H1 (cell line): Measurements from ENCODE around the gene LRRC74B. TPM values are rescaled to one million over a fixed set of nuclear protein-coding genes. Genes with fewer than 3 reads are reported as not detected.

ENCODE experiments used
- CTCF ChIA-PET: fragments of 300-600 bp; sonication (Branson Sonifier 250); formaldehyde crosslinking; loops from one replicate; lab custom pipeline; 2021; ENCODE audit not compliant: partially characterized antibody; lab: Charles Lee
- POLR2A ChIA-PET: fragments of 300-600 bp; sonication (Branson Sonifier 250); formaldehyde crosslinking; loops from one replicate; lab custom pipeline; 2021; ENCODE audit warnings: inconsistent platforms; ENCODE audit not compliant: partially characterized antibody; lab: Charles Lee
- DNase-seq, 2 experiments: peaks; one replicate each; pipeline versions ENCODE4 v3.0.0 to v3.0.0-alpha.2; 2010 to 2022; ENCODE audit warnings: low spot score in 2 of 2, low read depth in 1 of 2, mixed read lengths in 1 of 2
- FAIRE-seq: peaks from 2 replicates; lab custom pipeline; 2011; peaks lifted over from hg19 to GRCh38; lab: Jason Lieb, UNC
- H2AFZ ChIP-seq: 2 replicates; pipeline ENCODE4 v1.8.1; 2012; ENCODE audit warnings: low read length, inconsistent platforms
- H2AK5ac ChIP-seq: 2 replicates; pipeline ENCODE4 v1.6.1; 2013; ENCODE audit warnings: low read depth, low read length
- H2BK120ac ChIP-seq: replicated peaks from 2 replicates; pipeline ENCODE3; 2013; ENCODE audit warnings: low read depth, low read length, inconsistent platforms
- H2BK12ac ChIP-seq: 2 replicates; pipeline ENCODE4 v1.6.1; 2013; ENCODE audit warnings: low read depth, low read length
- H2BK15ac ChIP-seq: 2 replicates; pipeline ENCODE4 v1.6.1; 2013; ENCODE audit warnings: low read length
- H2BK20ac ChIP-seq: 2 replicates; pipeline ENCODE4 v1.6.1; 2013; ENCODE audit warnings: low read length
- H2BK5ac ChIP-seq: 2 replicates; pipeline ENCODE4 v1.6.1; 2013; ENCODE audit warnings: low read depth, low read length
- H3K14ac ChIP-seq: 2 replicates; pipeline ENCODE4 v1.6.1; 2013; ENCODE audit warnings: inconsistent platforms; ENCODE audit not compliant: insufficient read length
- H3K18ac ChIP-seq: 2 replicates; pipeline ENCODE4 v1.6.1; 2013; ENCODE audit warnings: low read length; ENCODE audit errors: extremely low read depth
- H3K23ac ChIP-seq: 2 replicates; pipeline ENCODE4 v1.6.1; 2013; ENCODE audit warnings: inconsistent platforms; ENCODE audit not compliant: insufficient read length
- H3K23me2 ChIP-seq: 2 replicates; pipeline ENCODE4 v1.6.1; 2013; ENCODE audit warnings: low read depth, low read length
- H3K27ac ChIP-seq: 2 replicates; pipeline ENCODE4 v1.6.1; 2011; ENCODE audit warnings: low read depth, low read length, inconsistent platforms
- H3K27me3 ChIP-seq, 4 experiments: replicated peaks in 1 of 4; 1 replicate in 1 of 4; 2 replicates in 3 of 4; pipeline versions ENCODE4 v1.6.1 to v1.8.1; 2011 to 2013; ENCODE audit warnings: low read length in 3 of 4, mild to moderate bottlenecking in 3 of 4, inconsistent platforms in 2 of 4, mixed read lengths in 2 of 4, moderate library complexity in 1 of 4; ENCODE audit not compliant: control insufficient read depth in 3 of 4, insufficient read depth in 3 of 4; ENCODE audit errors: extremely low read depth in 1 of 4
- H3K36me3 ChIP-seq, 4 experiments: 2 replicates each; pipeline versions ENCODE4 v1.6.1 to v1.8.1; 2011 to 2013; ENCODE audit warnings: mild to moderate bottlenecking in 4 of 4, low read length in 3 of 4, moderate library complexity in 2 of 4, control low read depth in 1 of 4, inconsistent platforms in 1 of 4; ENCODE audit not compliant: insufficient read depth in 4 of 4, control insufficient read depth in 2 of 4
- H3K4ac ChIP-seq: replicated peaks from 2 replicates; pipeline ENCODE3; 2013; ENCODE audit warnings: low read length, low read depth, mixed read lengths, inconsistent platforms; ENCODE audit not compliant: insufficient read length
- H3K4me1 ChIP-seq, 4 experiments: replicated peaks in 1 of 4; 1 replicate in 1 of 4; 2 replicates in 3 of 4; pipeline versions ENCODE4 v1.6.1 to v1.8.1; 2011 to 2013; ENCODE audit warnings: low read length in 3 of 4, inconsistent platforms in 2 of 4, mixed read lengths in 1 of 4; ENCODE audit not compliant: insufficient read depth in 4 of 4, control insufficient read depth in 3 of 4
- H3K4me2 ChIP-seq, 2 experiments: 2 replicates each; pipeline versions ENCODE4 v1.6.1 to v1.8.1; 2011 to 2013; ENCODE audit warnings: low read depth in 2 of 2, low read length in 2 of 2, control low read depth in 1 of 2, inconsistent platforms in 1 of 2, mild to moderate bottlenecking in 1 of 2; ENCODE audit not compliant: insufficient read depth in 1 of 2
- H3K4me3 ChIP-seq, 4 experiments: fragments of 200-600, 300-600 bp in 1 of 4; sonication (generic), shearing (Covaris generic), sonication (Bioruptor Twin) in 1 of 4; 2 replicates each; pipeline versions ENCODE4 v1.5.1 to v1.8.1; 2011 to 2016; ENCODE audit warnings: low read length in 4 of 4, low read depth in 3 of 4, control low read depth in 2 of 4, inconsistent platforms in 2 of 4, mild to moderate bottlenecking in 2 of 4, mixed read lengths in 1 of 4, moderate library complexity in 1 of 4; ENCODE audit not compliant: insufficient read depth in 2 of 4; ENCODE audit errors: extremely low read depth in 1 of 4
- H3K56ac ChIP-seq: replicated peaks from 2 replicates; pipeline ENCODE3; 2013; ENCODE audit warnings: low read depth, mild to moderate bottlenecking, mixed read lengths, low read length, inconsistent platforms; ENCODE audit not compliant: insufficient read length
- H3K79me1 ChIP-seq: 2 replicates; pipeline ENCODE4 v1.6.1; 2013; ENCODE audit warnings: low read depth, low read length, control low read depth
- H3K79me2 ChIP-seq, 2 experiments: 2 replicates each; pipeline versions ENCODE4 v1.6.1 to v1.8.1; 2012 to 2013; ENCODE audit warnings: low read length in 2 of 2, mild to moderate bottlenecking in 2 of 2, inconsistent platforms in 1 of 2; ENCODE audit not compliant: insufficient read depth in 2 of 2, control insufficient read depth in 1 of 2
- H3K9ac ChIP-seq, 4 experiments: replicated peaks in 1 of 4; 1 replicate in 1 of 4; 2 replicates in 3 of 4; pipeline versions ENCODE4 v1.6.1 to v1.8.1; 2011 to 2013; ENCODE audit warnings: low read depth in 3 of 4, low read length in 3 of 4, control low read depth in 2 of 4, mild to moderate bottlenecking in 2 of 4, moderate library complexity in 2 of 4, inconsistent platforms in 1 of 4; ENCODE audit errors: extremely low read depth in 1 of 4
- H3K9me3 ChIP-seq, 2 experiments: 2 replicates each; pipeline versions ENCODE4 v1.6.1 to v1.8.1; 2012 to 2013; ENCODE audit warnings: mild to moderate bottlenecking in 2 of 2, moderate library complexity in 2 of 2, control low read depth in 1 of 2, inconsistent platforms in 1 of 2, low read depth in 1 of 2, low read length in 1 of 2, mixed read lengths in 1 of 2; ENCODE audit not compliant: insufficient read depth in 2 of 2
- H4K20me1 ChIP-seq, 2 experiments: replicated peaks in 1 of 2; 2 replicates each; pipeline versions ENCODE3 to v1.8.1; 2011 to 2013; ENCODE audit warnings: inconsistent platforms in 2 of 2, low read length in 2 of 2, mild to moderate bottlenecking in 1 of 2; ENCODE audit not compliant: insufficient read depth in 2 of 2, control insufficient read depth in 1 of 2
- H4K5ac ChIP-seq: 2 replicates; pipeline ENCODE4 v1.6.1; 2013; ENCODE audit warnings: low read length, low read depth, mixed read lengths, inconsistent platforms; ENCODE audit not compliant: insufficient read length
- H4K8ac ChIP-seq: 2 replicates; pipeline ENCODE4 v1.8.0; 2013; ENCODE audit warnings: mild to moderate bottlenecking, moderate library complexity, low read length, inconsistent platforms; ENCODE audit not compliant: insufficient read depth; ENCODE audit errors: extremely low read depth
- H4K91ac ChIP-seq: replicated peaks from 2 replicates; pipeline ENCODE3; 2013; ENCODE audit warnings: low read length, mixed read lengths, inconsistent platforms; ENCODE audit not compliant: insufficient read length
- SUZ12 ChIP-seq: fragments of 200-600 bp; sonication (generic); IDR thresholded peaks from 2 replicates; pipeline ENCODE4 v1.6.1; 2012; ENCODE audit warnings: mild to moderate bottlenecking, inconsistent platforms, low read length, moderate library complexity, mixed read lengths
- WGBS, 2 experiments: shearing (Covaris generic) in 1 of 2; methylation state at CpG; one replicate each; pipeline versions ENCODE4 v1.1.6 to v1.1.7; 2013 to 2015; ENCODE audit warnings: low lambda C conversion rate in 2 of 2, mixed read lengths in 2 of 2, inconsistent platforms in 1 of 2, low coverage in 1 of 2, missing lambda C conversion rate in 1 of 2; ENCODE audit not compliant: insufficient replicate concordance in 2 of 2, insufficient coverage in 1 of 2, insufficient read length in 1 of 2; ENCODE audit errors: extremely low coverage in 1 of 2, missing lambda C conversion rate in 1 of 2; 5-methylcytosine and 5-hydroxymethylcytosine counted together
- polyA plus RNA-seq, 7 experiments: library from polyadenylated mRNA; depleted of rRNA in 3 of 7; stranded (reverse) in 5 of 7; unstranded in 2 of 7; fragments of >200 nt in 5 of 7; fragments of 200-250 nt in 2 of 7; gene quantifications; 1 replicate in 5 of 7; 2 replicates in 1 of 7; 4 replicates in 1 of 7; pipeline versions ENCODE4 v1.2.1 to v1.2.3, GENCODE V29; 2011 to 2013; ENCODE audit warnings: missing spikeins in 2 of 7, mixed read lengths in 2 of 7
- total RNA-seq: library from RNA; stranded (reverse); fragmentation: NEBNext Ultra II Directional; extraction: Animal tissue kit (Norgen Biotek cat#: 25700); gene quantifications from 2 replicates; pipeline ENCODE4 v1.2.1, GENCODE V29; 2021

The LRRC74B gene
- total and polyA plus RNA-seq, 2 of the 8 experiments (the other 6 are each of a cell fraction or from before 2014, with no cell fraction given) = not detected

DNA sequence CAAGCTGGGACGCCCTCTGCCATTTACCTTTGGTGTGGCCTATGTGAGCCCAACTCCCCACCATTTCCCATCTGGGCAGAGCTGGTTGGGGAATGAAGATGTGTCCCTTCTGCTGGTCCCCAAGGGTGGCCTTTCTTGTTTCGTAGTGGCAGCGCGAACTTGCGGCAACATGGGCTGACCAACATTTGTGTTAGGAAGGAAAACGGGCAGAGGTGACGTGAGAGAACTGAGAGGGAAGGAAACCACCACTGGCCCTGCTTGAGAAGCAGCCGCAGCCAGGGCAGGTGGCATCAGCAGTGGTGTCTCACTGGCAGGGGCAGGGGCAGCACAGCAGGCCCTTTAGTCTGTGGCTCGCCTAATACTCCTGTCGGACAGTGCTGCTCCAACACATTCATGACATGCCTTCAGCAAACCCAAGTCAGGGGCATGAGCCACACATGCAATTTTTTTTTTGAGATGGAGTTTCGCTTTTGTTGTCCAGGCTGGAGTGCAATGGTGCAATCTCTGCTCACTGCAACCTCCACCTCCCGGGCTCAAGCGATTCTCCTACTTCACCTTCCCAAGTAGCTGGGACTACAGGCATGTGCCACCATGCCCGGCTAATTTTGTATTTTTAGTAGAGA lies 29.9 kb downstream of the LRRC74B start:
- Histone ChIP-seq H3K79me1 (no peaks in the 10 kb centered on the region), H2AFZ (no peak overlapping the region), H3K14ac (no peak overlapping the region), H2BK15ac (no peak overlapping the region), H2BK20ac (no peak overlapping the region), H4K20me1 (no peaks in the 10 kb centered on the region), H3K27ac (no peak overlapping the region), H4K5ac (no peak overlapping the region), H4K8ac (no peak overlapping the region; the same call in 1 of the 2 replicates), H3K56ac (no peak overlapping the region), H3K18ac (no peak overlapping the region), H3K9ac (no peak overlapping the region), H4K91ac (no peak overlapping the region), H2BK12ac (no peak overlapping the region), H3K4me2 (no peak overlapping the region), H3K4me3 (no peak overlapping the region), H2BK120ac (no peak overlapping the region), H3K4ac (no peak overlapping the region), H3K23ac (no peak overlapping the region), H2BK5ac (no peak overlapping the region), H3K27me3 (no peaks in the 10 kb centered on the region), H2AK5ac (no peak overlapping the region), H3K4me1 (no peaks in the 10 kb centered on the region; a peak in 1 of 7 replicates), H3K36me3 (no peaks in the 10 kb centered on the region), H3K9me3 (no peaks in the 10 kb centered on the region), H3K79me2 (no peaks in the 10 kb centered on the region), H3K23me2 (no peaks in the 10 kb centered on the region)
- ChIA-PET POLR2A (no interaction called here), CTCF (interaction anchor here (0.8 to 1.9 kb wide), 3 partner anchors 27 to 627 kb away, joined by 3 to 5 read pairs (median 4); no protein-coding TSS in a partner anchor)
- no peak for TF ChIP-seq SUZ12
- no peak for DNase-seq
- FAIRE-seq = no peak
- 92% methylated on average over 14 of the region's 14 CpGs; no CpG with 5 or more reads in 1 of the 2 experiments for WGBS, 2 experiments
